Thymus (tissue), 11 donors: Measurements from ENCODE around the gene OR2A25. TPM values are rescaled to one million over a fixed set of nuclear protein-coding genes. Genes with fewer than 3 reads are reported as not detected.

Source experiments
- DNase-seq, 9 donors: peaks; one replicate each; pipeline ENCODE4 v3.0.0-alpha.2; 2013; ENCODE audit warnings: low spot score in 9 of 9, low read depth in 6 of 9, missing footprints in 1 of 9
- H3K27ac ChIP-seq, 2 donors: one replicate each; pipeline ENCODE4 v1.5.1; 2013; ENCODE audit warnings: control low read depth in 1 of 2, low read depth in 1 of 2, low read length in 1 of 2, mild to moderate bottlenecking in 1 of 2, moderate library complexity in 1 of 2
- H3K27me3 ChIP-seq, 2 donors: one replicate each; pipeline ENCODE4 v1.5.1; 2013; ENCODE audit warnings: low read length in 1 of 2; ENCODE audit not compliant: control insufficient read depth in 2 of 2, insufficient read depth in 1 of 2
- H3K36me3 ChIP-seq, 2 donors: one replicate each; pipeline ENCODE4 v1.5.1; 2013; ENCODE audit warnings: low read length in 1 of 2, mild to moderate bottlenecking in 1 of 2, moderate library complexity in 1 of 2; ENCODE audit not compliant: control insufficient read depth in 2 of 2, insufficient read depth in 2 of 2
- H3K4me1 ChIP-seq, 2 donors: one replicate each; pipeline ENCODE4 v1.5.1; 2013; ENCODE audit warnings: low read length in 2 of 2; ENCODE audit not compliant: control insufficient read depth in 2 of 2, insufficient read depth in 2 of 2
- H3K4me3 ChIP-seq, 2 donors: one replicate each; pipeline ENCODE4 v1.5.1; 2013; ENCODE audit warnings: low read length in 2 of 2, control low read depth in 1 of 2, mild to moderate bottlenecking in 1 of 2
- H3K9me3 ChIP-seq, 2 donors: one replicate each; pipeline ENCODE4 v1.5.1; 2013; ENCODE audit warnings: low read length in 1 of 2, mild to moderate bottlenecking in 1 of 2; ENCODE audit not compliant: control insufficient read depth in 2 of 2, insufficient read depth in 1 of 2
- WGBS: extraction: QIAGEN DNeasy Blood & Tissue Kit; methylation state at CpG from one replicate; pipeline ENCODE4 v1.1.7; 2013; 5-methylcytosine and 5-hydroxymethylcytosine counted together
- polyA plus RNA-seq: library from polyadenylated mRNA; stranded (reverse); fragments of 200-250 nt; gene quantifications from one replicate; pipeline ENCODE4 v1.2.3, GENCODE V29; 2013
- total RNA-seq: library from RNA; stranded (reverse); fragments of 120-200 nt; gene quantifications from one replicate; pipeline ENCODE4 v1.2.4, GENCODE V29; 2013
- donor health status: healthy.

OR2A25 gene
- total and polyA plus RNA-seq, 2 donors: 0.05 TPM; not detected in 1

GRCh38 chr7:144100607-144101006 lies 31.0 kb downstream of the OR2A25 start:
- H3K27ac ChIP-seq: no peak overlapping the region
- WGBS: 33% methylated on average over 3 of the region's 3 CpGs
- DNase-seq: no peak
- no peak overlapping the region for H3K4me3 ChIP-seq
- H3K9me3 ChIP-seq: no peaks in the 10 kb centered on the region
- H3K4me1 ChIP-seq: no peaks in the 10 kb centered on the region
- H3K36me3 ChIP-seq: no peaks in the 10 kb centered on the region
- no peaks in the 10 kb centered on the region for H3K27me3 ChIP-seq

- H3K36me3 ChIP-seq: no peaks in the 10 kb centered on the region
- no peak overlapping the region for H3K4me3 ChIP-seq
- no peaks in the 10 kb centered on the region for H3K27me3 ChIP-seq
- no peaks in the 10 kb centered on the region for H3K9me3 ChIP-seq
- DNase-seq: no peak
- no peaks in the 10 kb centered on the region for H3K4me1 ChIP-seq
- H3K27ac ChIP-seq: no peak overlapping the region
Observed at GRCh38 chr7:144102041-144102440, 32.4 kb downstream of the OR2A25 start.

- H3K4me3 ChIP-seq: no peak overlapping the region
- no peaks in the 10 kb centered on the region for H3K9me3 ChIP-seq
- H3K4me1 ChIP-seq: no peaks in the 10 kb centered on the region
- no peaks in the 10 kb centered on the region for H3K36me3 ChIP-seq
- DNase-seq: no peak
- H3K27ac ChIP-seq: no peak overlapping the region
- H3K27me3 ChIP-seq: no peaks in the 10 kb centered on the region
Observed at GRCh38 chr7:144105211-144105610, 35.6 kb downstream of the OR2A25 start.

GRCh38 chr7:144109283-144109682 lies 39.7 kb downstream of the OR2A25 start, which contains the start of gene OR2A2:
Gene OR2A2 (plus strand): TSS chr7:144109583. CDS start chr7:144109583, 0 bp downstream.
- no peaks in the 10 kb centered on the region for H3K9me3 ChIP-seq
- no peaks in the 10 kb centered on the region for H3K36me3 ChIP-seq
- no peaks in the 10 kb centered on the region for H3K4me1 ChIP-seq
- WGBS: 92% methylated on average over 2 of the region's 2 CpGs
- no peaks in the 10 kb centered on the region for H3K27me3 ChIP-seq
- no peak within 1 kb of the TSS for H3K4me3 ChIP-seq
- no peak within 1 kb of the TSS for H3K27ac ChIP-seq
- no peak for DNase-seq

- no peak overlapping the region for H3K4me3 ChIP-seq
- DNase-seq: no peak
- WGBS: 90% methylated on average over 5 of the region's 5 CpGs
- no peaks in the 10 kb centered on the region for H3K27me3 ChIP-seq
- H3K9me3 ChIP-seq: no peaks in the 10 kb centered on the region
- no peak overlapping the region for H3K27ac ChIP-seq
- no peaks in the 10 kb centered on the region for H3K36me3 ChIP-seq
- H3K4me1 ChIP-seq: no peaks in the 10 kb centered on the region
Observed at GRCh38 chr7:144110272-144110671, 40.7 kb downstream of the OR2A25 start.

GRCh38 chr7:144113651-144114050 lies 44.0 kb downstream of the OR2A25 start:
- 87% methylated on average over 1 of the region's 1 CpG for WGBS
- H3K4me1 ChIP-seq: no peaks in the 10 kb centered on the region
- no peak for DNase-seq
- H3K36me3 ChIP-seq: no peaks in the 10 kb centered on the region
- no peaks in the 10 kb centered on the region for H3K9me3 ChIP-seq
- no peak overlapping the region for H3K4me3 ChIP-seq
- no peaks in the 10 kb centered on the region for H3K27me3 ChIP-seq
- no peak overlapping the region for H3K27ac ChIP-seq

- DNase-seq: no peak
Observed at GRCh38 chr7:144118341-144118740, 48.7 kb downstream of the OR2A25 start.

GRCh38 chr7:144122876-144123275 lies 53.3 kb downstream of the OR2A25 start, which contains the start of gene OR2A14:
Gene OR2A14 (plus strand): TSS chr7:144123176. CDS start chr7:144129113, 5,937 bp downstream.
- DNase-seq: no peak
- Histone ChIP-seq H3K4me1 (no peaks in the 10 kb centered on the region), H3K36me3 (no peaks in the 10 kb centered on the region), H3K27me3 (no peaks in the 10 kb centered on the region), H3K9me3 (no peaks in the 10 kb centered on the region), H3K27ac (no peak within 1 kb of the TSS), H3K4me3 (no peak within 1 kb of the TSS)
- 95% methylated on average over 1 of the region's 1 CpG for WGBS

More at GRCh38 chr7:144118341-144118740, 48.7 kb downstream of the OR2A25 start:
- 95% methylated on average over 8 of the region's 8 CpGs for WGBS
- no peaks in the 10 kb centered on the region for H3K36me3 ChIP-seq
- H3K4me1 ChIP-seq: no peaks in the 10 kb centered on the region
- no peaks in the 10 kb centered on the region for H3K27me3 ChIP-seq
- H3K4me3 ChIP-seq: no peak overlapping the region
- no peaks in the 10 kb centered on the region for H3K9me3 ChIP-seq
- H3K27ac ChIP-seq: no peak overlapping the region
